BE2C (cell line): ENCODE measurements around the gene DLX5.

Experiments used
- DNase-seq: peaks from one replicate; pipeline ENCODE4 v3.0.0-alpha.2; 2020
- H3K27me3 ChIP-seq: fragments of 250-450 bp; sonication (Bioruptor Pico); 2 replicates; pipeline ENCODE4 v1.5.1; 2020; ENCODE audit warnings: mild to moderate bottlenecking
- H3K36me3 ChIP-seq: fragments of 250-450 bp; sonication (Bioruptor Pico); 2 replicates; pipeline ENCODE4 v1.5.1; 2020; ENCODE audit warnings: mild to moderate bottlenecking
- H3K4me1 ChIP-seq: fragments of 250-450 bp; sonication (Bioruptor Pico); 2 replicates; pipeline ENCODE4 v1.5.1; 2020
- H3K4me3 ChIP-seq: 2 replicates; pipeline ENCODE4 v1.5.1; 2011; ENCODE audit warnings: low read depth, low read length
- H3K9me3 ChIP-seq: fragments of 250-450 bp; sonication (Bioruptor Pico); 2 replicates; pipeline ENCODE4 v1.5.1; 2020
- CTCF ChIP-seq: IDR thresholded peaks from 2 replicates; pipeline ENCODE4 v1.5.1; 2012; ENCODE audit warnings: mild to moderate bottlenecking, low read depth, low read length

Gene DLX5

DNA sequence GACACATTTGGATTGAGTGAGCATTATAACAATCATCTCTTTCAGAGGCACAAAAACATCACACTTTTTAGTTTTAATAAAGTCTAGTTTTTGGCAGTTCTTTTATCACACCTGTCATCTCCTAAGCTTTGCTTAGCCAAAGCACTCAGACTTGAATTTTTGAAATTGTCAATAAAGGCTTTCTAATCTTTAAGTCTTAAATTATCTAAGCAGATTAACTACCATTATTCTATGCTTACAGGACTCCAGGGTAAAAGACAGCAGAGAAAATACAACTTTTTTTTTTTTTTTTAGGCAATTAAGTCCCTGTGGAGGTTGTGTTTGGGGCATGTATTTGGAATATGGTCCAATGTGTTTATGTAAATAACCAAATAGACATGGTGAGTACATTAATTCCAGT, 36.9 kb downstream of the DLX5 start:
- TF ChIP-seq CTCF = no peak
- DNase-seq = no peak
- H3K4me3 ChIP-seq = no peak overlapping the region
- no peaks in the 10 kb centered on the region for H3K36me3 ChIP-seq
- H3K9me3 ChIP-seq = no peaks in the 10 kb centered on the region
- no peaks in the 10 kb centered on the region for H3K27me3 ChIP-seq
- no peaks in the 10 kb centered on the region for H3K4me1 ChIP-seq

- no peaks in the 10 kb centered on the region for H3K27me3 ChIP-seq
- no peak for DNase-seq
- TF ChIP-seq CTCF = no peak
- no peaks in the 10 kb centered on the region for H3K36me3 ChIP-seq
- no peaks in the 10 kb centered on the region for H3K4me1 ChIP-seq
- no peak overlapping the region for H3K4me3 ChIP-seq
- H3K9me3 ChIP-seq = no peaks in the 10 kb centered on the region
Measured at GRCh38 chr7:96986901-96987300, 37.7 kb downstream of the DLX5 start.

- no peak for TF ChIP-seq CTCF
- H3K4me3 ChIP-seq = no peak overlapping the region
- H3K27me3 ChIP-seq = no peaks in the 10 kb centered on the region
- no peaks in the 10 kb centered on the region for H3K9me3 ChIP-seq
- no peaks in the 10 kb centered on the region for H3K36me3 ChIP-seq
- no peaks in the 10 kb centered on the region for H3K4me1 ChIP-seq
- no peak for DNase-seq
Measured at GRCh38 chr7:96985992-96986391, 38.6 kb downstream of the DLX5 start.

- Histone ChIP-seq H3K4me1 (no peaks in the 10 kb centered on the region), H3K9me3 (no peaks in the 10 kb centered on the region), H3K4me3 (no peak overlapping the region), H3K27me3 (no peaks in the 10 kb centered on the region), H3K36me3 (no peaks in the 10 kb centered on the region)
- no peak for DNase-seq
- TF ChIP-seq CTCF = no peak
Measured at GRCh38 chr7:96982586-96982985, 42.0 kb downstream of the DLX5 start.

DNA sequence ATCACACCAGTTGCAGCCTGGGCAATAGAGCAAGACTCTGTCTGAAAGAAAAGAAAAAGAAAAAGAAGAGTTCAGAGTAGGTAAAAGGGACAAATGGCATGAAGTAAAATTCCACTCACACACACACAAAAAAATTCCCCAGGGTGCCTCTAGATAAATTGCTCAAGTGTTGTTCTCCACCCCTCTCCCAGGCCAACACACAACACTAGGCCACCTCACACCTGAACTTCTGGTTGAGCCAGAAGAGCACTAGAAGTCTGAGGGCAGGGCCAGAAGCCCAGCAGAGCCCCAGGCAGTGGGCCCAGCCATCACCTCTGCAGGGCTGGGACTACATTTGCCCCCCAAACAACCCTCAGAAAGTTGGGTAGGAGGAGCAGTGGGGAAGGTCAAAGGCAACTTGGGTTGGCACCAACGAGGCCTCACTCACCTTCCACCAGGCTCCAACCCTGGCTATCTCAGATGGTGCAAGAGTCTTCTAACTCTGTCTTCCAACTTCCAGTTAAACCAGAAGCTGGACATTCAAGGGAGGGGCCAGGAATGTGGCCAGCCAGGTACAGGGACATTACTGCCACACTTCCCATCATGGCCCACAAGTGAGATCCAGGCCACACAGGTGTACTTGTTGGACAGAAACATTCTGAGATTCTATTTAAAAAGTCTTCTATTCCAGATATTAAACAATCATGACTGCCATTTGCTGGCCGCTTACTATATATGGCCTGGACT, 44.9 kb downstream of the DLX5 start:
- H3K4me3 ChIP-seq = no peak overlapping the region
- no peak for TF ChIP-seq CTCF
- no peak for DNase-seq
- H3K27me3 ChIP-seq = no peaks in the 10 kb centered on the region
- no peaks in the 10 kb centered on the region for H3K9me3 ChIP-seq
- no peaks in the 10 kb centered on the region for H3K36me3 ChIP-seq
- no peaks in the 10 kb centered on the region for H3K4me1 ChIP-seq

DNA sequence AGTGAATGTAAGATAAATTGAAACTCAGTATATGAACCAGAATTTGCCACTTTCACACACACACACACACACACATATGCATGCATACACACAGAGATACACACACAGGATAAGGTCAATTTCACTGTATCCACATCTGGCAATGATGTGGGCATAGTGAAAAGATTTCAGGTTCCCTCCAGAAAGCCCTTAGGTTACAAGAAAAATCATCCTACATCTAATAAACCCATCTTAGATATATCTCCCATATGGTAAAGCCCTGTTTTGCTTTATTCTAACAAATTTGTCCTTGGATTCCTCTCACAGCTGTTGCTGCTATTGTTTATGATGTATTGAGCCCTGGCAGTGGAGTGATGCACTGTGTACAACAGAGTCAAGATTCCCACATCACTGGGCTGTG, 47.2 kb downstream of the DLX5 start:
- Histone ChIP-seq H3K36me3 (no peaks in the 10 kb centered on the region), H3K27me3 (no peaks in the 10 kb centered on the region)

More for the DNA sequence above, 47.2 kb downstream of the DLX5 start:
- no peak for DNase-seq
- no peaks in the 10 kb centered on the region for H3K9me3 ChIP-seq
- H3K4me3 ChIP-seq = no peak overlapping the region
- TF ChIP-seq CTCF = no peak
- no peaks in the 10 kb centered on the region for H3K4me1 ChIP-seq
